Measurements from ENCODE around the gene BPIFB2.

The BPIFB2 gene

GRCh38 chr20:33030569-33030968 is 23.1 kb downstream of the BPIFB2 start:
- no peak for TF ChIP-seq CTCF (IDR thresholded peaks at IDR 0.05; ENCODE audit: unreplicated experiment in 3 of 3)
- Mint-ChIP-seq H3K36me3 (ENCODE audit: low read depth) (no peaks in the 10 kb centered on the region), H3K27me3 (ENCODE audit: low read depth) (peaks cover 19% of the 10 kb centered on the region), H3K27ac (no peak overlapping the region), H3K4me1 (no peaks in the 10 kb centered on the region), H3K4me3 (no peak overlapping the region), H3K9me3 (peaks cover 5% of the 10 kb centered on the region)

- no peaks in the 10 kb centered on the region for H3K4me1 Mint-ChIP-seq
These were observed 24.0 kb downstream of the BPIFB2 start, which contains the start of gene BPIFB6 for GRCh38 chr20:33031531-33031930. TSS of gene BPIFB6 (plus strand) at chr20:33031648. CDS start at chr20:33031648, 0 bp downstream.

GRCh38 chr20:33032555-33032954 is 25.1 kb downstream of the BPIFB2 start:
- no peak for TF ChIP-seq CTCF (IDR thresholded peaks at IDR 0.05; ENCODE audit: unreplicated experiment in 3 of 3)
- H3K4me1 Mint-ChIP-seq: no peaks in the 10 kb centered on the region

More at GRCh38 chr20:33031531-33031930, 24.0 kb downstream of the BPIFB2 start, which contains the start of gene BPIFB6:
- no peak within 1 kb of the TSS for H3K27ac Mint-ChIP-seq
- no peak for TF ChIP-seq CTCF (IDR thresholded peaks at IDR 0.05; ENCODE audit: unreplicated experiment in 3 of 3)
- H3K9me3 Mint-ChIP-seq: peaks cover 5% of the 10 kb centered on the region
- peaks cover 19% of the 10 kb centered on the region for H3K27me3 Mint-ChIP-seq (ENCODE audit: low read depth)
- H3K4me3 Mint-ChIP-seq: no peak within 1 kb of the TSS
- H3K36me3 Mint-ChIP-seq (ENCODE audit: low read depth): no peaks in the 10 kb centered on the region

GRCh38 chr20:33033381-33033780 is 25.9 kb downstream of the BPIFB2 start:
- no peak for TF ChIP-seq CTCF (IDR thresholded peaks at IDR 0.05; ENCODE audit: unreplicated experiment in 3 of 3)
- Mint-ChIP-seq H3K27me3 (ENCODE audit: low read depth) (peaks cover 37% of the 10 kb centered on the region), H3K36me3 (ENCODE audit: low read depth) (no peaks in the 10 kb centered on the region), H3K27ac (no peak overlapping the region), H3K4me1 (no peaks in the 10 kb centered on the region), H3K9me3 (peaks cover 5% of the 10 kb centered on the region), H3K4me3 (no peak overlapping the region)

More at GRCh38 chr20:33032555-33032954, 25.1 kb downstream of the BPIFB2 start:
- Mint-ChIP-seq H3K4me3 (no peak overlapping the region), H3K36me3 (ENCODE audit: low read depth) (no peaks in the 10 kb centered on the region), H3K27me3 (ENCODE audit: low read depth) (peaks cover 29% of the 10 kb centered on the region), H3K9me3 (peaks cover 5% of the 10 kb centered on the region), H3K27ac (no peak overlapping the region)

GRCh38 chr20:33034115-33034514 is 26.6 kb downstream of the BPIFB2 start:
- Mint-ChIP-seq H3K27ac (no peak overlapping the region), H3K9me3 (peaks cover 5% of the 10 kb centered on the region), H3K4me1 (no peaks in the 10 kb centered on the region), H3K27me3 (ENCODE audit: low read depth) (peaks cover 45% of the 10 kb centered on the region), H3K36me3 (ENCODE audit: low read depth) (no peaks in the 10 kb centered on the region), H3K4me3 (no peak overlapping the region)
- no peak for TF ChIP-seq CTCF (IDR thresholded peaks at IDR 0.05; ENCODE audit: unreplicated experiment in 3 of 3)

GRCh38 chr20:33034901-33035492 is 27.5 kb downstream of the BPIFB2 start:
- H3K27me3 Mint-ChIP-seq (ENCODE audit: low read depth): peaks cover 52% of the 10 kb centered on the region
- no peak for TF ChIP-seq CTCF (IDR thresholded peaks at IDR 0.05; ENCODE audit: unreplicated experiment in 3 of 3)
- H3K36me3 Mint-ChIP-seq (ENCODE audit: low read depth): no peaks in the 10 kb centered on the region
- no peaks in the 10 kb centered on the region for H3K4me1 Mint-ChIP-seq
- peaks cover 5% of the 10 kb centered on the region for H3K9me3 Mint-ChIP-seq
- H3K4me3 Mint-ChIP-seq: no peak overlapping the region
- H3K27ac Mint-ChIP-seq: no peak overlapping the region
